Astrocyte (in vitro differentiated cells and primary cell): ENCODE data around the gene RESP18. TPM values are rescaled to one million over a fixed set of nuclear protein-coding genes. Genes with fewer than 3 reads are reported as not detected.
A peak's percentile ranks its signal among the peaks of the same experiment; 100 is the strongest.

Experiments
- DNase-seq: peaks from one replicate; pipeline ENCODE4 v3.0.0-alpha.2; 2010; ENCODE audit warnings: low read depth
- FAIRE-seq: peaks from 2 replicates; lab custom pipeline; 2011; peaks lifted over from hg19 to GRCh38; lab: Jason Lieb, UNC
- H2AFZ ChIP-seq: 2 replicates; pipeline ENCODE4 v1.6.0; 2012; ENCODE audit warnings: low read depth, low read length, inconsistent platforms
- H3K27ac ChIP-seq: 2 replicates; pipeline ENCODE4 v1.5.1; 2011; ENCODE audit warnings: low read depth, low read length, inconsistent platforms
- H3K27me3 ChIP-seq: 2 replicates; pipeline ENCODE4 v1.6.0; 2011; ENCODE audit warnings: low read length, inconsistent platforms; ENCODE audit not compliant: insufficient read depth
- H3K36me3 ChIP-seq: 2 replicates; pipeline ENCODE4 v1.5.1; 2011; ENCODE audit warnings: low read length, inconsistent platforms; ENCODE audit not compliant: insufficient read depth
- H3K4me1 ChIP-seq: 2 replicates; pipeline ENCODE4 v1.5.1; 2011; ENCODE audit warnings: low read length, inconsistent platforms; ENCODE audit not compliant: insufficient read depth
- H3K4me2 ChIP-seq: 2 replicates; pipeline ENCODE4 v1.6.0; 2012; ENCODE audit warnings: low read length, inconsistent platforms
- H3K4me3 ChIP-seq: 2 replicates; pipeline ENCODE4 v1.5.1; 2011; ENCODE audit warnings: low read depth, mild to moderate bottlenecking, low read length, inconsistent platforms; ENCODE audit not compliant: insufficient read depth
- H3K79me2 ChIP-seq: 2 replicates; pipeline ENCODE4 v1.6.0; 2012; ENCODE audit warnings: mild to moderate bottlenecking, low read length, inconsistent platforms; ENCODE audit not compliant: insufficient read depth
- H3K9ac ChIP-seq: 2 replicates; pipeline ENCODE4 v1.6.0; 2012; ENCODE audit warnings: mild to moderate bottlenecking, low read length, inconsistent platforms
- H3K9me3 ChIP-seq: 2 replicates; pipeline ENCODE4 v1.5.1; 2012; ENCODE audit warnings: low read depth, mild to moderate bottlenecking, low read length, inconsistent platforms; ENCODE audit not compliant: insufficient read depth
- H4K20me1 ChIP-seq: 2 replicates; pipeline ENCODE4 v1.6.0; 2012; ENCODE audit warnings: low read length, inconsistent platforms; ENCODE audit not compliant: insufficient read depth
- H3K27ac Mint-ChIP-seq: one replicate; pipeline ENCODE4 v1.8.0; 2021; ENCODE audit warnings: mild to moderate bottlenecking, mixed read lengths; ENCODE audit not compliant: unreplicated experiment
- H3K27me3 Mint-ChIP-seq: one replicate; pipeline ENCODE4 v1.8.0; 2021; ENCODE audit warnings: low read depth, mixed read lengths; ENCODE audit not compliant: unreplicated experiment
- H3K36me3 Mint-ChIP-seq: one replicate; pipeline ENCODE4 v1.8.0; 2021; ENCODE audit warnings: low read depth, mixed read lengths; ENCODE audit not compliant: unreplicated experiment
- H3K4me1 Mint-ChIP-seq: one replicate; pipeline ENCODE4 v1.8.0; 2021; ENCODE audit warnings: low read depth, mixed read lengths; ENCODE audit not compliant: unreplicated experiment
- H3K4me3 Mint-ChIP-seq: one replicate; pipeline ENCODE4 v1.8.0; 2021; ENCODE audit warnings: mild to moderate bottlenecking, moderate library complexity, mixed read lengths; ENCODE audit not compliant: unreplicated experiment
- H3K9me3 Mint-ChIP-seq: one replicate; pipeline ENCODE4 v1.8.0; 2021; ENCODE audit warnings: mild to moderate bottlenecking, mixed read lengths; ENCODE audit not compliant: unreplicated experiment
- EZH2 ChIP-seq: IDR thresholded peaks from 2 replicates; pipeline ENCODE4 v1.6.1; 2012; ENCODE audit warnings: mild to moderate bottlenecking, low read length, inconsistent platforms; ENCODE audit not compliant: insufficient read depth
- total RNA-seq: library from RNA; stranded (reverse); gene quantifications from 2 replicates; pipeline ENCODE4 v1.2.1, GENCODE V29; 2021
- TF ChIP-seq, protein P1 (sequence below): IDR thresholded peaks from 2 replicates; pipeline ENCODE4 v1.5.1; 2011; ENCODE audit warnings: low read depth, mild to moderate bottlenecking, inconsistent platforms, low read length, moderate library complexity; ENCODE audit not compliant: insufficient read depth

RESP18 gene
- total RNA-seq, 1 donor from 2014 or later, result not detected

DNA sequence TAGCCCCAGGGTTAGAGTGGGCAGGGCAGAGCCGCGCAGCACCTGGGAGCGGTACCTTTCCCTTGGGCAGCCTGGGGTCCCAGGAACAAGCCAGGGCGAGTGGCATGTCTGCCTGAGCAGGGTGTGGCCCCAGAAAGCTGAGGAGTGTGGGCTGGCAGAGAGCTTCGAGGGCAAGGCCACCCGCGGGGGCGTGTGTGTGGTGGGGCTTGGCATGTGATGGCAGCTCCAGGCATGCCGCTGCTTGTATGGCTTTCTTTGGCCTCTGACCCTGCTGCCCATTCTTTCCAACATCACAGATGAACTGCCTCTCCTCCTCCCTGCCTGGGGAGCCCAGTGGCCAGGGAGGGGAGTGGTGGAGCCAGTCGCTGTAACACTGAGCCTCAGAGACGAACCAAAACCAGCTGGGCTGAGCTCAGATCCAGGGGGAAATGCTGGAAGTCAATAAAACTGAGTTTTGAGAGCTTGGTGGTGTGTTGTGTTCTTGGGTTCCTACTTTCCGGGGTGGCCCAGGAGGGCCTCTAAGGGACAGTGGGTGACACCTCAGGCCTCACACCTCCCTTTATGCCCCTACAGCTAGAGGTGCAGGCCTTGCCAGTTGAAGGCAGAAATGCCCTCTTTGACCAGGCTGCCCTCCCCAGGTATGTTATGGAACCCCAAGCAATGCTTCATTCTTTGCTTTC lies 46.0 kb downstream of the RESP18 start:
- no peak overlapping the region for H3K27ac ChIP-seq
- H3K4me1 ChIP-seq, result peaks cover 21% of the 10 kb centered on the region
- H3K36me3 ChIP-seq, result peaks cover 2% of the 10 kb centered on the region
- no peaks in the 10 kb centered on the region for H4K20me1 ChIP-seq
- H3K4me2 ChIP-seq, result peak overlapping the region; percentile 19
- H3K79me2 ChIP-seq, result no peaks in the 10 kb centered on the region
- FAIRE-seq, result no peak
- no peaks in the 10 kb centered on the region for H3K27me3 ChIP-seq
- DNase-seq, result no peak
- H3K9ac ChIP-seq, result no peak overlapping the region
- no peaks in the 10 kb centered on the region for H3K9me3 Mint-ChIP-seq
- H3K4me3 ChIP-seq, result no peak overlapping the region
- H3K27ac Mint-ChIP-seq, result no peak overlapping the region
- no peaks in the 10 kb centered on the region for H3K9me3 ChIP-seq
- H3K4me1 Mint-ChIP-seq, result peaks cover 19% of the 10 kb centered on the region
- peaks cover 13% of the 10 kb centered on the region for H3K36me3 Mint-ChIP-seq
- TF ChIP-seq, protein P1, sequence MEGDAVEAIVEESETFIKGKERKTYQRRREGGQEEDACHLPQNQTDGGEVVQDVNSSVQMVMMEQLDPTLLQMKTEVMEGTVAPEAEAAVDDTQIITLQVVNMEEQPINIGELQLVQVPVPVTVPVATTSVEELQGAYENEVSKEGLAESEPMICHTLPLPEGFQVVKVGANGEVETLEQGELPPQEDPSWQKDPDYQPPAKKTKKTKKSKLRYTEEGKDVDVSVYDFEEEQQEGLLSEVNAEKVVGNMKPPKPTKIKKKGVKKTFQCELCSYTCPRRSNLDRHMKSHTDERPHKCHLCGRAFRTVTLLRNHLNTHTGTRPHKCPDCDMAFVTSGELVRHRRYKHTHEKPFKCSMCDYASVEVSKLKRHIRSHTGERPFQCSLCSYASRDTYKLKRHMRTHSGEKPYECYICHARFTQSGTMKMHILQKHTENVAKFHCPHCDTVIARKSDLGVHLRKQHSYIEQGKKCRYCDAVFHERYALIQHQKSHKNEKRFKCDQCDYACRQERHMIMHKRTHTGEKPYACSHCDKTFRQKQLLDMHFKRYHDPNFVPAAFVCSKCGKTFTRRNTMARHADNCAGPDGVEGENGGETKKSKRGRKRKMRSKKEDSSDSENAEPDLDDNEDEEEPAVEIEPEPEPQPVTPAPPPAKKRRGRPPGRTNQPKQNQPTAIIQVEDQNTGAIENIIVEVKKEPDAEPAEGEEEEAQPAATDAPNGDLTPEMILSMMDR, result no peak
- no peak for TF ChIP-seq EZH2
- H3K27me3 Mint-ChIP-seq, result no peaks in the 10 kb centered on the region
- peak overlapping the region; percentile 27 for H3K4me3 Mint-ChIP-seq
- no peak overlapping the region for H2AFZ ChIP-seq

DNA sequence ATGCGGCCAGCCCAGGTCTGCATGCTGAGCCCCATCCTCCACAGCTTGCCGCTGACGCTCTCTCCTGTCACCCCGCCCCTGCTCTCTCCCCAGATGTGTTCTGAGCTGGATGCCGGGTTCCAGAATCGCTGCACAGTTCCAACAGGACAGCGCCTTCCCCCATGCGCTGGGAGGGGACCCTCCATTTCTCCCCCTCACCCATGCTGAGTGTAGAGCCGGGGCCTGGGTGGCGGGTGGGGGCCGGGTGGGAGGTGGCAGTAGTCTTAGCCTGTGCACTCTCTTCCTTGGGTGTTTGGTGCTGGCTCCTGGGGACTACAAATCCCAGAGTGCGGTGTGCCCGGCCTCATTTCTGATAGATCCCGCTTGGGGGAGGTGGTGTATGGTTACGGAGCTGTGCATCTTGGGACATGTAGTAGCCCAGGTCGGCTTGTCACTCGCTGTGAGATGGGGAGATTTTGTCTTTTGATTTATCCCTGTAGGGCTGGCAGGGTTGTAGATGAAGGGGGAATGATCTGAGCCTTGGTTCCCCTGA lies 46.6 kb downstream of the RESP18 start:
- H3K4me1 ChIP-seq, result peaks cover 21% of the 10 kb centered on the region
- no peak overlapping the region for H3K27ac ChIP-seq
- H3K79me2 ChIP-seq, result no peaks in the 10 kb centered on the region
- peaks cover 22% of the 10 kb centered on the region for H3K4me1 Mint-ChIP-seq
- no peaks in the 10 kb centered on the region for H3K27me3 ChIP-seq
- no peaks in the 10 kb centered on the region for H4K20me1 ChIP-seq
- DNase-seq (peak; percentile 30), FAIRE-seq (no peak)
- H3K4me3 ChIP-seq, result no peak overlapping the region
- H3K27me3 Mint-ChIP-seq, result no peaks in the 10 kb centered on the region
- H3K9me3 ChIP-seq, result no peaks in the 10 kb centered on the region
- H3K9me3 Mint-ChIP-seq, result no peaks in the 10 kb centered on the region
- no peak overlapping the region for H3K27ac Mint-ChIP-seq
- H3K4me2 ChIP-seq, result peak overlapping the region; percentile 19
- H3K36me3 Mint-ChIP-seq, result peaks cover 15% of the 10 kb centered on the region
- no peak overlapping the region for H3K4me3 Mint-ChIP-seq
- H3K36me3 ChIP-seq, result peaks cover 2% of the 10 kb centered on the region
- TF ChIP-seq EZH2, result no peak
- TF ChIP-seq, protein P1, result no peak
- no peak overlapping the region for H3K9ac ChIP-seq
- no peak overlapping the region for H2AFZ ChIP-seq

DNA sequence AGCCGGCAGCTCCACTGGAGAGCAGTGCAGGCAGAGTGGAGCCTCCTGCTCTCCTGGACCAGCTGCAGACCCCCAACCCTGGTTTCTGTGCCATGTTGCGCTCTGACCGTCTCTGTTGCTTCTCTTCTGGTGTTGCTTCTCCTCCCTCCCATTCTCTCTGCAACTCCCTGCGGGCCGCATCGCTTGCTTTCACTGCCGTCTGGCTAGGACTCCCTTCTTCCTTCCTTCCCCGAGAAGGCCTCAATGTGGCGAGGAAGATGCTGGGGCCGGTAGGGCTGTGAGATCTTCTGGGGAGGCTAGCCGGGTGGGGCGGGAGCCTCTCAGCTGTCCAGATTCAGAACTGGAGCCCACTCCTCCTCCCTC lies 47.2 kb downstream of the RESP18 start:
- H3K9ac ChIP-seq, result no peak overlapping the region
- H3K9me3 ChIP-seq, result no peaks in the 10 kb centered on the region
- H3K27ac ChIP-seq, result no peak overlapping the region
- Mint-ChIP-seq H3K36me3 (peaks cover 15% of the 10 kb centered on the region), H3K9me3 (no peaks in the 10 kb centered on the region), H3K4me3 (no peak overlapping the region), H3K4me1 (peaks cover 28% of the 10 kb centered on the region), H3K27ac (no peak overlapping the region), H3K27me3 (no peaks in the 10 kb centered on the region)
- no peak for DNase-seq
- TF ChIP-seq, protein P1, result no peak
- no peak for TF ChIP-seq EZH2
- H3K79me2 ChIP-seq, result peaks cover 5% of the 10 kb centered on the region
- no peaks in the 10 kb centered on the region for H3K27me3 ChIP-seq
- no peak overlapping the region for H2AFZ ChIP-seq
- H3K36me3 ChIP-seq, result peaks cover 2% of the 10 kb centered on the region
- H3K4me3 ChIP-seq, result no peak overlapping the region
- FAIRE-seq, result no peak
- peaks cover 23% of the 10 kb centered on the region for H3K4me1 ChIP-seq
- no peak overlapping the region for H3K4me2 ChIP-seq
- no peaks in the 10 kb centered on the region for H4K20me1 ChIP-seq
